GM21515 (cell line): ENCODE data around the gene PNLDC1.
A peak's percentile ranks its signal among the peaks of the same experiment; 100 is the strongest.
"Not testable (repeated sequence)": the region's sequence is repeated elsewhere in the genome, so short reads cannot be mapped to it uniquely, and the experiment has no call there.

Source experiments
- ATAC-seq: cut with Tn5 transposase; IDR thresholded peaks from one replicate; pipeline ENCODE4 v1.9.1; 2021; ENCODE audit not compliant: unreplicated experiment

The PNLDC1 gene

GRCh38 chr6:159819098-159819497, 19.0 kb downstream of the PNLDC1 start:
- no peak for ATAC-seq

- peak; percentile 69 for ATAC-seq
Measured at GRCh38 chr6:159819932-159820640, 20.0 kb downstream of the PNLDC1 start.

GRCh38 chr6:159821122-159821521, 21.0 kb downstream of the PNLDC1 start:
- ATAC-seq: no peak

GRCh38 chr6:159821726-159822125, 21.6 kb downstream of the PNLDC1 start:
- no peak for ATAC-seq

- ATAC-seq: no peak
Measured at GRCh38 chr6:159823953-159824352, 23.9 kb downstream of the PNLDC1 start.

- ATAC-seq: not testable (repeated sequence)
Measured at GRCh38 chr6:159824690-159825089, 24.6 kb downstream of the PNLDC1 start.

GRCh38 chr6:159826004-159826403, 25.9 kb downstream of the PNLDC1 start:
- ATAC-seq: no peak

- ATAC-seq: no peak
Measured at GRCh38 chr6:159826968-159827647, 27.0 kb downstream of the PNLDC1 start.

GRCh38 chr6:159828074-159828473, 28.0 kb downstream of the PNLDC1 start:
- no peak for ATAC-seq

GRCh38 chr6:159829526-159829925, 29.4 kb downstream of the PNLDC1 start:
- ATAC-seq: no peak

- ATAC-seq: no peak
Measured at GRCh38 chr6:159830501-159831372, 30.7 kb downstream of the PNLDC1 start.

GRCh38 chr6:159831373-159831679, 31.2 kb downstream of the PNLDC1 start:
- no peak for ATAC-seq

- no peak for ATAC-seq
Measured at GRCh38 chr6:159832946-159833345, 32.9 kb downstream of the PNLDC1 start.

- ATAC-seq: no peak
Measured at GRCh38 chr6:159833556-159833955, 33.5 kb downstream of the PNLDC1 start.

GRCh38 chr6:159833997-159834603, 34.0 kb downstream of the PNLDC1 start:
- no peak for ATAC-seq

- no peak for ATAC-seq
Measured at GRCh38 chr6:159836718-159837490, 36.8 kb downstream of the PNLDC1 start.

- no peak for ATAC-seq
Measured at GRCh38 chr6:159837511-159837910, 37.4 kb downstream of the PNLDC1 start.

GRCh38 chr6:159838020-159838744, 38.1 kb downstream of the PNLDC1 start:
- no peak for ATAC-seq

GRCh38 chr6:159842035-159842434, 42.0 kb downstream of the PNLDC1 start:
- no peak for ATAC-seq
